Measurements from ENCODE around the gene MAP7D2.

DNA sequence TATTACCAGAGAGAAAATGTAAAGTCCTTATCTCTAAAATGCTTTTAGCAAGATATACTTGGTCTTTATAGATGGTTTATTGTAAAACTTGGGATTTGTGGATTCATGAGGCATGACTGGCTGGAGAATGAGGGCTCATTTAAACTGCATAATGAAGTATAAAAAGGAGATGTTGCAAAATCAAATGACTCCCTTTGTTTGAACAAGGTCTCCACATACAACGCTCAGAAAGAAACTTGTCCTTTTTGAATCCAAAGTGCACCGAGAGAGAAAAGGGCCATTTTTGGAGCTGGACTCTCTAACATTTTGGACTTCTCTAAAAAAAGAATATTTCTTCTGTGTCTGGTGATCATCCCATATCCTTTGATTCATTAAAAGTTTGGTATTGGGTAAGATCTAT lies 32.6 kb upstream of the MAP7D2 start:
- TF ChIP-seq CTCF (IDR thresholded peaks at IDR 0.05; ENCODE audit: poor library complexity) (no peak), EZH2 (IDR thresholded peaks at IDR 0.05; ENCODE audit: borderline replicate concordance) (no peak), EZH2phosphoT487 (IDR thresholded peaks at IDR 0.05; ENCODE audit: low read depth, severe bottlenecking, unreplicated experiment) (no peak)

Measured in hepatocyte (in vitro differentiated cells).